ENCODE data around the gene PDZRN3. TPM values are rescaled to one million over a fixed set of nuclear protein-coding genes. Genes with fewer than 3 reads are reported as not detected.
A peak's percentile ranks its signal among the peaks of the same experiment; 100 is the strongest.

PDZRN3 gene
- total and polyA plus RNA-seq, 4 donors = 0.69 to 1.8 (median 0.92) TPM

GRCh38 chr3:73580343-73580742 is 44.4 kb downstream of the PDZRN3 start:
- Histone ChIP-seq H3K36me3 (ENCODE audit: control insufficient read depth in 4 of 4, insufficient read depth in 3 of 4, low read depth in 1 of 4, low read length in 3 of 4) (no peaks in the 10 kb centered on the region), H3K27ac (ENCODE audit: low read depth in 1 of 2, low read length in 2 of 2) (no peak overlapping the region), H3K9ac (ENCODE audit: low read depth in 1 of 2, low read length in 2 of 2) (no peak overlapping the region), H3K27me3 (ENCODE audit: control insufficient read depth in 4 of 4, insufficient read depth in 4 of 4, low read length in 3 of 4) (no peaks in the 10 kb centered on the region), H3K4me1 (ENCODE audit: control insufficient read depth in 4 of 4, insufficient read depth in 4 of 4, low read length in 3 of 4) (no peaks in the 10 kb centered on the region), H3K4me3 (ENCODE audit: low read depth in 1 of 3, low read length in 3 of 3) (no peak overlapping the region), H3K9me3 (ENCODE audit: control insufficient read depth in 4 of 4, low read length in 3 of 4) (no peaks in the 10 kb centered on the region)
- WGBS = 75% methylated on average over 2 of the region's 2 CpGs
- DNase-seq (ENCODE audit: low spot score) = no peak
- TF ChIP-seq NR2F2 (IDR thresholded peaks at IDR 0.05) (no peak), JUND (IDR thresholded peaks at IDR 0.05) (no peak)

- no peak overlapping the region for H3K27ac ChIP-seq (ENCODE audit: low read depth in 1 of 2, low read length in 2 of 2)
- H3K9me3 ChIP-seq (ENCODE audit: control insufficient read depth in 4 of 4, low read length in 3 of 4) = no peaks in the 10 kb centered on the region
- no peaks in the 10 kb centered on the region for H3K36me3 ChIP-seq (ENCODE audit: control insufficient read depth in 4 of 4, insufficient read depth in 3 of 4, low read depth in 1 of 4, low read length in 3 of 4)
- H3K4me1 ChIP-seq (ENCODE audit: control insufficient read depth in 4 of 4, insufficient read depth in 4 of 4, low read length in 3 of 4) = no peaks in the 10 kb centered on the region
- no peak overlapping the region for H3K9ac ChIP-seq (ENCODE audit: low read depth in 1 of 2, low read length in 2 of 2)
- no peaks in the 10 kb centered on the region for H3K27me3 ChIP-seq (ENCODE audit: control insufficient read depth in 4 of 4, insufficient read depth in 4 of 4, low read length in 3 of 4)
- no peak overlapping the region for H3K4me3 ChIP-seq (ENCODE audit: low read depth in 1 of 3, low read length in 3 of 3)
- TF ChIP-seq FOXA1 (IDR thresholded peaks at IDR 0.05) = no peak
- TF ChIP-seq, protein P1, sequence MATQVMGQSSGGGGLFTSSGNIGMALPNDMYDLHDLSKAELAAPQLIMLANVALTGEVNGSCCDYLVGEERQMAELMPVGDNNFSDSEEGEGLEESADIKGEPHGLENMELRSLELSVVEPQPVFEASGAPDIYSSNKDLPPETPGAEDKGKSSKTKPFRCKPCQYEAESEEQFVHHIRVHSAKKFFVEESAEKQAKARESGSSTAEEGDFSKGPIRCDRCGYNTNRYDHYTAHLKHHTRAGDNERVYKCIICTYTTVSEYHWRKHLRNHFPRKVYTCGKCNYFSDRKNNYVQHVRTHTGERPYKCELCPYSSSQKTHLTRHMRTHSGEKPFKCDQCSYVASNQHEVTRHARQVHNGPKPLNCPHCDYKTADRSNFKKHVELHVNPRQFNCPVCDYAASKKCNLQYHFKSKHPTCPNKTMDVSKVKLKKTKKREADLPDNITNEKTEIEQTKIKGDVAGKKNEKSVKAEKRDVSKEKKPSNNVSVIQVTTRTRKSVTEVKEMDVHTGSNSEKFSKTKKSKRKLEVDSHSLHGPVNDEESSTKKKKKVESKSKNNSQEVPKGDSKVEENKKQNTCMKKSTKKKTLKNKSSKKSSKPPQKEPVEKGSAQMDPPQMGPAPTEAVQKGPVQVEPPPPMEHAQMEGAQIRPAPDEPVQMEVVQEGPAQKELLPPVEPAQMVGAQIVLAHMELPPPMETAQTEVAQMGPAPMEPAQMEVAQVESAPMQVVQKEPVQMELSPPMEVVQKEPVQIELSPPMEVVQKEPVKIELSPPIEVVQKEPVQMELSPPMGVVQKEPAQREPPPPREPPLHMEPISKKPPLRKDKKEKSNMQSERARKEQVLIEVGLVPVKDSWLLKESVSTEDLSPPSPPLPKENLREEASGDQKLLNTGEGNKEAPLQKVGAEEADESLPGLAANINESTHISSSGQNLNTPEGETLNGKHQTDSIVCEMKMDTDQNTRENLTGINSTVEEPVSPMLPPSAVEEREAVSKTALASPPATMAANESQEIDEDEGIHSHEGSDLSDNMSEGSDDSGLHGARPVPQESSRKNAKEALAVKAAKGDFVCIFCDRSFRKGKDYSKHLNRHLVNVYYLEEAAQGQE (IDR thresholded peaks at IDR 0.05) = peak; percentile 64
- no peak for DNase-seq (ENCODE audit: low spot score)
- 70% methylated on average over 5 of the region's 5 CpGs for WGBS
Observed at GRCh38 chr3:73577704-73578103, 47.0 kb downstream of the PDZRN3 start.

GRCh38 chr3:73576999-73577461 is 47.7 kb downstream of the PDZRN3 start:
- Histone ChIP-seq H3K27me3 (ENCODE audit: control insufficient read depth in 4 of 4, insufficient read depth in 4 of 4, low read length in 3 of 4) (no peaks in the 10 kb centered on the region), H3K36me3 (ENCODE audit: control insufficient read depth in 4 of 4, insufficient read depth in 3 of 4, low read depth in 1 of 4, low read length in 3 of 4) (no peaks in the 10 kb centered on the region), H3K9me3 (ENCODE audit: control insufficient read depth in 4 of 4, low read length in 3 of 4) (no peaks in the 10 kb centered on the region), H3K27ac (ENCODE audit: low read depth in 1 of 2, low read length in 2 of 2) (no peak overlapping the region), H3K4me1 (ENCODE audit: control insufficient read depth in 4 of 4, insufficient read depth in 4 of 4, low read length in 3 of 4) (no peaks in the 10 kb centered on the region), H3K9ac (ENCODE audit: low read depth in 1 of 2, low read length in 2 of 2) (no peak overlapping the region), H3K4me3 (ENCODE audit: low read depth in 1 of 3, low read length in 3 of 3) (no peak overlapping the region)
- TF ChIP-seq HNF4G (IDR thresholded peaks at IDR 0.05) (no peak), FOXA1 (IDR thresholded peaks at IDR 0.05) (no peak), FOXA2 (IDR thresholded peaks at IDR 0.05) (no peak), YY1 (IDR thresholded peaks at IDR 0.05) (no peak), RXRA (IDR thresholded peaks at IDR 0.05) (no peak), TAF1 (conservative IDR thresholded peaks at IDR 0.05) (no peak), RAD21 (IDR thresholded peaks at IDR 0.05) (no peak), HNF4A (conservative IDR thresholded peaks at IDR 0.05) (no peak), NR2F2 (IDR thresholded peaks at IDR 0.05) (no peak)
- TF ChIP-seq, protein P2, sequence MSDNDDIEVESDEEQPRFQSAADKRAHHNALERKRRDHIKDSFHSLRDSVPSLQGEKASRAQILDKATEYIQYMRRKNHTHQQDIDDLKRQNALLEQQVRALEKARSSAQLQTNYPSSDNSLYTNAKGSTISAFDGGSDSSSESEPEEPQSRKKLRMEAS (IDR thresholded peaks at IDR 0.05) = no peak
- TF ChIP-seq, protein P3, sequence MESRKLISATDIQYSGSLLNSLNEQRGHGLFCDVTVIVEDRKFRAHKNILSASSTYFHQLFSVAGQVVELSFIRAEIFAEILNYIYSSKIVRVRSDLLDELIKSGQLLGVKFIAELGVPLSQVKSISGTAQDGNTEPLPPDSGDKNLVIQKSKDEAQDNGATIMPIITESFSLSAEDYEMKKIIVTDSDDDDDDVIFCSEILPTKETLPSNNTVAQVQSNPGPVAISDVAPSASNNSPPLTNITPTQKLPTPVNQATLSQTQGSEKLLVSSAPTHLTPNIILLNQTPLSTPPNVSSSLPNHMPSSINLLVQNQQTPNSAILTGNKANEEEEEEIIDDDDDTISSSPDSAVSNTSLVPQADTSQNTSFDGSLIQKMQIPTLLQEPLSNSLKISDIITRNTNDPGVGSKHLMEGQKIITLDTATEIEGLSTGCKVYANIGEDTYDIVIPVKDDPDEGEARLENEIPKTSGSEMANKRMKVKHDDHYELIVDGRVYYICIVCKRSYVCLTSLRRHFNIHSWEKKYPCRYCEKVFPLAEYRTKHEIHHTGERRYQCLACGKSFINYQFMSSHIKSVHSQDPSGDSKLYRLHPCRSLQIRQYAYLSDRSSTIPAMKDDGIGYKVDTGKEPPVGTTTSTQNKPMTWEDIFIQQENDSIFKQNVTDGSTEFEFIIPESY (IDR thresholded peaks at IDR 0.05) = no peak
- WGBS = 58% methylated on average over 4 of the region's 4 CpGs
- no peak for DNase-seq (ENCODE audit: low spot score)
